NT2/D1 (cell line): Measurements from ENCODE around the gene SYAP1.

Source experiments
- SUZ12 ChIP-seq: IDR thresholded peaks from 2 replicates; pipeline ENCODE4 v1.6.1; 2011; ENCODE audit not compliant: insufficient read length, insufficient read depth; ENCODE audit errors: extremely low read depth
- YY1 ChIP-seq: IDR thresholded peaks from 2 replicates; pipeline ENCODE4 v1.6.1; 2011; ENCODE audit not compliant: insufficient read length, insufficient read depth
- ZNF274 ChIP-seq: IDR thresholded peaks from 2 replicates; pipeline ENCODE4 v1.6.1; 2011; ENCODE audit warnings: mild to moderate bottlenecking, low read depth, low read length

DNA sequence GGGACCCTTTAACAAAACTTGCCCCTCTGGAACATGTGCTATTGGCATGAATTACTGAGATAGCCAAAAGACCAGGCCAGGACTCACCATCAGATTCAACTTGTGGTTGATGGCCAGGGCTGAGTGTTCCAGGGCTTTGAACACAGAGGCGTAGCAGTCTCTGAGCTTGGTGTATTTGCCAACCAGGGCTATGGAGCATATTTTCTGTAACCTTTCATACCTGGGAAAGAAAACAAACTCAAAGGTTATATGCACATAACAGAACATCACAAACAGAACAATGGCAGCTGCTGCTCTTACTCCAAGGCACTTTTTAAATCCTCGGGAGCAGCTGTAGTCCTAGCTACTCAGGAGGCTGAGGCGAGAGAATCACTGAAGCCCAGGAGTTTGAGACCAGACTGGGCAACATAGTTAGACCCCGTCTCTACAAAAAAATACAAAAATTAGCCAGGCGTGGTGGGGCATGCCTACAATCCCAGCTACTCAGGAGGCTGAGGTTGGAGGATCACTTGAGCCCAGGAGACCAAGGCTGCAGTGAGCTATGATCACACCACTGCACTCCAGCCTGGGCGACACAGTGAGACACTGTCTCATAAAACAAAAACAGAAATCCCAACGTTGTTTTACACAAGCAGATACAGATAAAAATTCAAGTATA, 36.3 kb upstream of the SYAP1 start:
- TF ChIP-seq SUZ12 (no peak), YY1 (no peak), ZNF274 (no peak)
